H9 (cell line): ENCODE data around the gene CCDC158. TPM values are rescaled to one million over a fixed set of nuclear protein-coding genes. Genes with fewer than 3 reads are reported as not detected.

Source experiments
- DNase-seq: peaks from one replicate; pipeline ENCODE4 v3.0.0-alpha.2; 2017
- H2AFZ ChIP-seq: one replicate; pipeline ENCODE4 v1.6.1; 2013; ENCODE audit warnings: mild to moderate bottlenecking, low read length, control low read depth, moderate library complexity
- H2AK5ac ChIP-seq: 2 replicates; pipeline ENCODE4 v1.6.1; 2013; ENCODE audit warnings: low read length, control low read depth, mixed read lengths; ENCODE audit not compliant: insufficient read length
- H2BK120ac ChIP-seq: one replicate; pipeline ENCODE4 v1.6.1; 2013; ENCODE audit warnings: low read depth, mild to moderate bottlenecking, low read length, control low read depth, inconsistent platforms; ENCODE audit not compliant: poor library complexity, severe bottlenecking
- H2BK12ac ChIP-seq: 2 replicates; pipeline ENCODE4 v1.6.1; 2013; ENCODE audit warnings: low read length, control low read depth, mixed read lengths, low read depth; ENCODE audit not compliant: insufficient read length
- H2BK15ac ChIP-seq: 2 replicates; pipeline ENCODE4 v1.6.1; 2013; ENCODE audit warnings: low read depth, low read length, control low read depth
- H2BK20ac ChIP-seq: one replicate; pipeline ENCODE4 v1.6.1; 2013; ENCODE audit warnings: low read depth, mild to moderate bottlenecking, low read length, control low read depth, inconsistent platforms; ENCODE audit not compliant: poor library complexity, severe bottlenecking
- H2BK5ac ChIP-seq: 2 replicates; pipeline ENCODE4 v1.6.1; 2013; ENCODE audit warnings: low read length, control low read depth, mixed read lengths; ENCODE audit not compliant: insufficient read length
- H3K14ac ChIP-seq: 2 replicates; pipeline ENCODE4 v1.6.1; 2013; ENCODE audit warnings: low read length, control low read depth; ENCODE audit not compliant: insufficient read depth
- H3K18ac ChIP-seq: 2 replicates; pipeline ENCODE4 v1.6.1; 2013; ENCODE audit warnings: low read depth, mild to moderate bottlenecking, mixed read lengths, low read length, control low read depth; ENCODE audit not compliant: insufficient read length
- H3K23ac ChIP-seq: 2 replicates; pipeline ENCODE4 v1.6.1; 2013; ENCODE audit warnings: low read length, control low read depth, mixed read lengths, low read depth; ENCODE audit not compliant: insufficient read length
- H3K23me2 ChIP-seq: 2 replicates; pipeline ENCODE4 v1.6.1; 2013; ENCODE audit warnings: low read depth, mild to moderate bottlenecking, mixed read lengths, low read length, control low read depth; ENCODE audit not compliant: insufficient read length, poor library complexity, severe bottlenecking
- H3K27ac ChIP-seq: 2 replicates; pipeline ENCODE4 v1.5.1; 2013; ENCODE audit warnings: low read length, control low read depth, mixed read lengths, low read depth; ENCODE audit not compliant: insufficient read length
- H3K27me3 ChIP-seq: 2 replicates; pipeline ENCODE4 v1.6.1; 2013; ENCODE audit warnings: low read length, control low read depth, inconsistent platforms; ENCODE audit not compliant: insufficient read depth
- H3K4ac ChIP-seq: 2 replicates; pipeline ENCODE4 v1.6.1; 2013; ENCODE audit warnings: low read depth, mild to moderate bottlenecking, control low read depth, inconsistent platforms, low read length, moderate library complexity
- H3K4me1 ChIP-seq: 2 replicates; pipeline ENCODE4 v1.6.1; 2013; ENCODE audit warnings: low read length, control low read depth, inconsistent platforms; ENCODE audit not compliant: insufficient read depth
- H3K4me2 ChIP-seq: 2 replicates; pipeline ENCODE4 v1.6.1; 2013; ENCODE audit warnings: low read length, control low read depth, mixed read lengths; ENCODE audit not compliant: insufficient read length, insufficient read depth
- H3K56ac ChIP-seq: 2 replicates; pipeline ENCODE4 v1.6.1; 2013; ENCODE audit warnings: low read depth, mild to moderate bottlenecking, mixed read lengths, low read length, control low read depth; ENCODE audit not compliant: insufficient read length
- H3K79me1 ChIP-seq: 2 replicates; pipeline ENCODE4 v1.6.1; 2013; ENCODE audit warnings: low read depth, mild to moderate bottlenecking, moderate library complexity, low read length, control low read depth, inconsistent platforms; ENCODE audit not compliant: insufficient read depth, poor library complexity, severe bottlenecking
- H3K79me2 ChIP-seq: 2 replicates; pipeline ENCODE4 v1.6.1; 2013; ENCODE audit warnings: low read length, control low read depth, inconsistent platforms; ENCODE audit not compliant: insufficient read depth
- H3K9ac ChIP-seq: 2 replicates; pipeline ENCODE4 v1.6.1; 2013; ENCODE audit warnings: low read length, control low read depth, mixed read lengths; ENCODE audit not compliant: insufficient read length; ENCODE audit errors: extremely low read depth
- H3K9me3 ChIP-seq: one replicate; pipeline ENCODE4 v1.6.1; 2013; ENCODE audit warnings: low read depth, low read length, inconsistent platforms; ENCODE audit not compliant: control insufficient read depth
- H3T11ph ChIP-seq: one replicate; pipeline ENCODE4 v1.6.1; 2013; ENCODE audit warnings: mild to moderate bottlenecking, low read length, control low read depth, inconsistent platforms
- H4K20me1 ChIP-seq: one replicate; pipeline ENCODE4 v1.6.1; 2013; ENCODE audit not compliant: control insufficient read depth, insufficient read length, insufficient read depth
- H4K5ac ChIP-seq: 2 replicates; pipeline ENCODE4 v1.6.1; 2013; ENCODE audit warnings: low read depth, mild to moderate bottlenecking, mixed read lengths, low read length, control low read depth; ENCODE audit not compliant: insufficient read length
- H4K8ac ChIP-seq: replicated peaks from 2 replicates; pipeline ENCODE4 v1.6.1; 2013; ENCODE audit warnings: low read length, control low read depth, mixed read lengths, low read depth; ENCODE audit not compliant: insufficient read length
- H4K91ac ChIP-seq: 2 replicates; pipeline ENCODE4 v1.6.1; 2013; ENCODE audit warnings: low read depth, mild to moderate bottlenecking, moderate library complexity, mixed read lengths, low read length, control low read depth; ENCODE audit not compliant: insufficient read length
- H3K27ac Mint-ChIP-seq, 3 experiments: 2 replicates in 2 of 3; 3 replicates in 1 of 3; pipeline ENCODE4 v1.8.0; 2020 to 2021; ENCODE audit warnings: mixed read lengths in 3 of 3, mild to moderate bottlenecking in 1 of 3, moderate library complexity in 1 of 3
- H3K27me3 Mint-ChIP-seq: 2 replicates; pipeline ENCODE4 v1.8.0; 2021; ENCODE audit warnings: low read depth, mild to moderate bottlenecking, moderate library complexity, mixed read lengths
- H3K36me3 Mint-ChIP-seq, 3 experiments: 2 replicates in 2 of 3; 3 replicates in 1 of 3; pipeline ENCODE4 v1.8.0; 2020 to 2021; ENCODE audit warnings: low read depth in 3 of 3, mixed read lengths in 3 of 3; ENCODE audit not compliant: insufficient read depth in 1 of 3
- H3K4me1 Mint-ChIP-seq, 2 experiments: 2 replicates each; pipeline ENCODE4 v1.8.0; 2020; ENCODE audit warnings: mixed read lengths in 2 of 2
- H3K4me3 Mint-ChIP-seq, 2 experiments: 2 replicates in 1 of 2; 3 replicates in 1 of 2; pipeline ENCODE4 v1.8.0; 2020 to 2021; ENCODE audit warnings: mild to moderate bottlenecking in 2 of 2, mixed read lengths in 2 of 2, moderate library complexity in 1 of 2
- H3K9me3 Mint-ChIP-seq, 2 experiments: 2 replicates in 1 of 2; 3 replicates in 1 of 2; pipeline ENCODE4 v1.8.0; 2020; ENCODE audit warnings: mild to moderate bottlenecking in 2 of 2, mixed read lengths in 2 of 2, moderate library complexity in 1 of 2
- CTCF ChIP-seq: fragments of 200-600 bp; sonication (generic); conservative IDR thresholded peaks from 3 replicates; pipeline ENCODE4 v1.8.0; 2021; ENCODE audit warnings: antibody characterized with exemption, mild to moderate bottlenecking
- WGBS: extraction: QIAGEN DNeasy Blood & Tissue Kit; methylation state at CpG from one replicate; pipeline ENCODE4 v1.1.7; 2013; ENCODE audit warnings: missing lambda C conversion rate, low lambda C conversion rate, mixed read lengths; ENCODE audit not compliant: insufficient read length; ENCODE audit errors: extremely low coverage; 5-methylcytosine and 5-hydroxymethylcytosine counted together
- total RNA-seq: library from RNA; stranded (reverse); gene quantifications from 2 replicates; pipeline ENCODE4 v1.2.1, GENCODE V29; 2021

CCDC158 gene
- total RNA-seq, 1 experiment from 2014 or later: not detected

DNA sequence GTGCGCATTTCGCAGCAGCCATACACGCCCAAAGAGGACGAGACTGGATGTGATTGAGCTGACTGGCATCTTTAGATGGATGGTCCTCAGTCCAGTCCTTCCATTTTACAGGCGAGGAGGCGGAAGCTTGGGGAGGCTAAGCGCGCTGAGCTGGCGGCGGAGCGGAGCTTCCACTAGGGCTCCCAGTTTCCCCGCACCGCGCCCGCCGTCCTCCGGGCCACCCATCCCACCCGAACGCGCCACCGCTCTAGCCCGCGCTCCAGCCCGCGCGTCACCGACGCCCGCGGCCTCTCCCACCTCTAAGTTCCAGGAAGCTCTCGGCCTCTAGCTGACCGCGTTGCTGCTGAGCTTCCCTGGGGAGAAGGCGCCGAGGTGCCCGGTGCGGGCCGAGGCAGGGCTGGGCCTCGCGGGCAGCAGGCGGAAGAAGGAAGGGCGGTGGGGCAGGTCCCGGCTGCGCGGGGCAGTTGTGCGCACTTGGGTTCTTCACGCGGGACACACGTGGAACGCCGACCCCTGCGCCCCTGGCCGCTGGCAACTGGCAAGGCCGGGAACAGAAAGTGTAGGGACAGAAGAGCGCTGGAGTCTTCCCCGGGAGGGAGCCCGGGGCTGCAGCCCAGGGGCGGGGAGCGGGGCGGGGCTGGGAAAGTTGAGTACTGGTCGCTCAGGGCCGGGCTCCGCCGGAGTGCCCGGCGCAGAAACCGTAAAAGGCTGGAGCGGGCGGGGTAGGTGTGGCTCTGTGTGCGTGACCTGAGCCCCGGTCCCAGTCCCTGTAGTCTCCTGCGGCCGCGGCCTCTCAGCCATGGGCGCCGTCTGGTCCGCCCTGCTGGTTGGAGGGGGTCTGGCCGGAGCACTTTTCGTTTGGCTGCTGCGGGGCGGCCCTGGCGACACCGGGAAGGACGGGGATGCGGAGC is 114.7 kb downstream of the CCDC158 start, which contains the start of gene STBD1:
STBD1 (plus strand) TSS at position 763 of the 911 bp plus-strand sequence; CDS start at position 800, 37 bp downstream.
- peak within 1 kb of the TSS; percentile 32 for H3K14ac ChIP-seq
- H3K4me2 ChIP-seq: peak within 1 kb of the TSS; percentile 80
- peak within 1 kb of the TSS; percentile 39 for H3K9ac ChIP-seq
- H3K79me2 ChIP-seq: no peaks in the 10 kb centered on the region
- H3K4me1 Mint-ChIP-seq: peaks cover 6 to 20% of the 10 kb centered on the region in 2 experiments
- no peak within 1 kb of the TSS for H3K56ac ChIP-seq
- H3K4ac ChIP-seq: no peak within 1 kb of the TSS
- H3K4me1 ChIP-seq: peaks cover 1% of the 10 kb centered on the region; the same call in 1 of the 2 replicates
- H3K23me2 ChIP-seq: peaks cover 15% of the 10 kb centered on the region
- no peaks in the 10 kb centered on the region for H3K79me1 ChIP-seq
- H2BK12ac ChIP-seq: no peak within 1 kb of the TSS
- no peak within 1 kb of the TSS for H4K8ac ChIP-seq
- DNase-seq: peak; percentile 88
- peaks cover 4% of the 10 kb centered on the region; the same call in 1 of the 2 replicates for H3K27me3 ChIP-seq
- H3K18ac ChIP-seq: peak within 1 kb of the TSS; percentile 71
- H3K27ac ChIP-seq: no peak within 1 kb of the TSS
- no peak within 1 kb of the TSS for H2AK5ac ChIP-seq
- H2BK5ac ChIP-seq: no peak within 1 kb of the TSS
- H3K4me3 Mint-ChIP-seq: peak within 1 kb of the TSS; percentile 86 to 89
- H4K91ac ChIP-seq: no peak within 1 kb of the TSS
- H4K5ac ChIP-seq: no peak within 1 kb of the TSS
- no peak within 1 kb of the TSS for H2BK20ac ChIP-seq
- no peak within 1 kb of the TSS for H2BK120ac ChIP-seq
- no CpG with 5 or more reads among the region's 85 CpGs for WGBS
- TF ChIP-seq CTCF: no peak
- H4K20me1 ChIP-seq: no peaks in the 10 kb centered on the region
- no peaks in the 10 kb centered on the region; a peak in 1 of 5 replicates for H3K9me3 Mint-ChIP-seq
- H2AFZ ChIP-seq: no peak within 1 kb of the TSS
- H3K23ac ChIP-seq: no peak within 1 kb of the TSS
- no peak within 1 kb of the TSS for H2BK15ac ChIP-seq
- peaks cover 17% of the 10 kb centered on the region for H3K27me3 Mint-ChIP-seq
- no peaks in the 10 kb centered on the region for H3K9me3 ChIP-seq
- H3K36me3 Mint-ChIP-seq: peaks cover 6 to 15% (median 12%) of the 10 kb centered on the region in 3 experiments; a peak in 5 of 7 replicates
- no peak within 1 kb of the TSS for H3T11ph ChIP-seq
- H3K27ac Mint-ChIP-seq: peak within 1 kb of the TSS in 1 of 3 experiments; percentile 11; a peak in 1 of 7 replicates
